ENCODE data around the gene NDEL1.
A peak's percentile ranks its signal among the peaks of the same experiment; 100 is the strongest.
"Not testable (repeated sequence)": the region's sequence is repeated elsewhere in the genome, so short reads cannot be mapped to it uniquely, and the experiment has no call there.

NDEL1 gene, protein sequence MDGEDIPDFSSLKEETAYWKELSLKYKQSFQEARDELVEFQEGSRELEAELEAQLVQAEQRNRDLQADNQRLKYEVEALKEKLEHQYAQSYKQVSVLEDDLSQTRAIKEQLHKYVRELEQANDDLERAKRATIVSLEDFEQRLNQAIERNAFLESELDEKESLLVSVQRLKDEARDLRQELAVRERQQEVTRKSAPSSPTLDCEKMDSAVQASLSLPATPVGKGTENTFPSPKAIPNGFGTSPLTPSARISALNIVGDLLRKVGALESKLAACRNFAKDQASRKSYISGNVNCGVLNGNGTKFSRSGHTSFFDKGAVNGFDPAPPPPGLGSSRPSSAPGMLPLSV

DNA sequence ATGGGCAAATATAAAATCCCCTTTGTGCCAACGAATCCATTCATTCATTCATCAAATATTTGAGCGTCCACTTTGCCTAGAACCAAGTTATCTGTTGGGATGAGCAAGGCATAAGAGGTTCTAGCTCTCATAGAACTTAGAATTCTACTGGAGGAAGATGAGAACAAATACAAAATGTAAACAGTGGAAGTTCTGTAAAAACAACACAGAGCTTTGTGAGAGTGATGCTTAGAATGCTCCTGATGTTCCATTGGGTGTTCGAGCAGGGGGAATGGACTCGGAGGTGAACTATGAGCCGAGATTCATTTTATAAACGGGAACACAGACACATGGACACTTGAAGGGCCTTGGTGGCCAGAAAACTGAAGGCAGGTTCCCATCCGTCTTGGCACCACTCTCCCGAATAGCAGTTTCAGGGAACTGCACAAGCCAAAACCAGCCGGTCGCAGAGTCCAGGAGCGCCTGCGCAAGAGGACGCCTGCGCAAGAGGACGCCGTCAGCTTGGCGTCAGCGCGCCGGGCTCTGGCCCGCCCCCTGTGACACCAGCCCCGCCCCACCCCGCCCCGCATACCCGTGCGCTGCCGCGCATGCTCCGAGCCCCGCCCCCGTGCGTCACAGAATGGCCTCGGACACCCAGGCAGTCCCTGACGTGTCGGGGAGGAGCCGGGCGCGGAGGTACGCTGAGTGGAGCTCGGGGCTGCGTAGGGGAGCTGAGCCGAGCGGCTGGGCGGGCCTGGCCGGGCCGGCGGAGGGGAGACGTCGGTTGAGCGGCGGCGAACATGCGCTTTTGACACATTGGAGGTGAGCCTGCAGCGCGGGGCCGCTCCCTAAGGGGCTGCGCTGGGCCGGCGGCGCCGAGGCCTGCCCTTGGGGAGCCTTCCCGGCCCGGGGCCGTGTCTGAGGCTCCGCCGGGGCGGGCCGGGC is at the start of gene NDEL1:
Gene NDEL1, plus strand, starts transcription at position 640 of the 924 bp plus-strand sequence. CDS start 8,388 bp downstream, outside the sequence.
- DNase-seq = peak; percentile 84

DNA sequence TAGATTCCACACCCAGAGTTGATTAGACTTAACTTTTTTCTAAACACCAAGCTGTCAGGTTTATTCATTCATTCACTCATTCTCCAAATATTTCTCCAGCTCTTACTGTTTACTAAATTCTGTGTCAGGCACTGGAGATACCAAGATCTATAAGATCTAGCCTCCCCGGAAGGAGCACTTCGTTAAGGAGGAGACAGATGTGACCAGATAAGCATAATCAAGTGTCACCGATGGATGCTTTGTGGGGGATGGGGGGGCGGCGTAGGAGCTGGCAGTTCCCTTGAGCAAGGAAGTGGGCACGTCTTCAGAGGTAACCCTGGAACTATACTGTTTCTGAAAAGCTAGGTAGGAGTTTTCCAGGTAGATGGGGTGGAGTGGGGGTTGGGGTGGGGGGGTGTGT is 48.8 kb upstream of the NDEL1 start:
- DNase-seq = no peak

DNA sequence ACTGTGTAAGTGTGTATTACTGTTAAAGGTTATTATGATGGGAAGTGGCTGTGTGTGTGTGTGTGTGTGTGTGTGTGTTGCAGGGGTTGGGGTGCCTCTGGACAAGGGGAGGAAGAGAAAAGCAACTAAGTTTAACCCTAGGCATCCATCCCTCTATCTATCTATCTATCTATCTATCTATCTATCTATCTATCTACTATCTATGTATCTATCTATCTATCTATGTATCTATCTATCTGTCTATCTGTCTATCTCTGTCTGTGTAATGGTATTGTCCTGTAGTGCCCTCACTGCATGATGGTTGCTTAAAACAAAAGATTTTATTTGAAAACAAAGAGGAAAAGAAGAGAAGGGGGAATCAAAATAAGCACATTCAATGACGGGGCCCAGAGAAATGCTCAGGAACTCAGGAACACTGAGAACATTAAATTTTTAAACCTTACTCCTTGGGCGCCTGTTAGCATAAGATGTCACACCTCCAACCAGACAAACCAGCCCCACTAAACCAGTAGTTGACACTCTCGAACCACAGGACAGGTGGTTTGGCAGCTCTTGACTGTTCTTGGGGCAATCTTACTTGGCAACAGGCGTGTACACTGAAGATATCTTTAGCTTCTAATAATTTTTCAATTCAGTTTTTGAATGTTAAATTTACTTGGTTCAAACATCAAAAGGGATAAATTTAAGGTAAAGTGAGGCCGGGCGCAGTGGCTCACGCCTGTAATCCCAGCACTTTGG is 47.6 kb upstream of the NDEL1 start:
- DNase-seq = no peak

DNA sequence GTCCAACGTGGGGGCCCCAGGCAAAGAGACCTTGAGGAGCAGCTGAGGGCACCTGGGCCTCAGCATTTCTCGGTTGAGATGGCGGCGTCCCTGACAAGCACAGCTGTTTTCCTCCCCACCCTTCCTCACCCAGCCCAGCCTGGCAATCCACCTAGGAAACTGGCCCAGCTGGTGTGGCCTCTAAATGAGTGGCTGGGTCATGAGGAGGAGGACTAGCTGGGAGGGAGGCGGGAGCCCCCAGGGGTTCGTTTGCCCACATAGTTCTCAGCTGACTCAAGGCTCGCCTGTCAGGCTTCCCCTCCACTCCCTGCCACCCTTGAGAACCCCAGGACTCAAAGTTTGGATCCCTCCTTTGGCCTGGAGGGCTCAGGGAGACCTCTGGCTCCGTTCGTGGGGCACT is 44.0 kb upstream of the NDEL1 start:
- no peak for DNase-seq

DNA sequence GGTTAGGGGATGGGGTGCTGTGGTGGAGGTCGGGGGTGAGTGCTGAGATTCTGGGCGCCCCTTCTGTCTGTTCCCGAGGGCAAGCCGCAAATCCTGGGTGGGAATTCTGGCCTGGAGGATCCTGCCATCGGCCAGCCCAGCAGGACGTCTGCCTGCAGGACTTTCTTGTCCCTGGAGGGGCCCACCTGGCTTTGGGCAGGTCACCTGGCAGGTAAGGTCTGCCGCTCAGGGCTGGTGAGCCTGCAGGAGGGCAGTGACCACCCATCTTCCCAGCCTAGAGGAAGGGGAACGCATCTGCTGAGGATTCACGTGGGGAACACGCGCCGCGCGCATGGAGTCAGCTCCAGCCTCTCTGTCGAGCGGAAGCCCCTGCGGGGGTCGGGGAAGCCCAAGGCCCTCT is 43.4 kb upstream of the NDEL1 start:
- no peak for DNase-seq

DNA sequence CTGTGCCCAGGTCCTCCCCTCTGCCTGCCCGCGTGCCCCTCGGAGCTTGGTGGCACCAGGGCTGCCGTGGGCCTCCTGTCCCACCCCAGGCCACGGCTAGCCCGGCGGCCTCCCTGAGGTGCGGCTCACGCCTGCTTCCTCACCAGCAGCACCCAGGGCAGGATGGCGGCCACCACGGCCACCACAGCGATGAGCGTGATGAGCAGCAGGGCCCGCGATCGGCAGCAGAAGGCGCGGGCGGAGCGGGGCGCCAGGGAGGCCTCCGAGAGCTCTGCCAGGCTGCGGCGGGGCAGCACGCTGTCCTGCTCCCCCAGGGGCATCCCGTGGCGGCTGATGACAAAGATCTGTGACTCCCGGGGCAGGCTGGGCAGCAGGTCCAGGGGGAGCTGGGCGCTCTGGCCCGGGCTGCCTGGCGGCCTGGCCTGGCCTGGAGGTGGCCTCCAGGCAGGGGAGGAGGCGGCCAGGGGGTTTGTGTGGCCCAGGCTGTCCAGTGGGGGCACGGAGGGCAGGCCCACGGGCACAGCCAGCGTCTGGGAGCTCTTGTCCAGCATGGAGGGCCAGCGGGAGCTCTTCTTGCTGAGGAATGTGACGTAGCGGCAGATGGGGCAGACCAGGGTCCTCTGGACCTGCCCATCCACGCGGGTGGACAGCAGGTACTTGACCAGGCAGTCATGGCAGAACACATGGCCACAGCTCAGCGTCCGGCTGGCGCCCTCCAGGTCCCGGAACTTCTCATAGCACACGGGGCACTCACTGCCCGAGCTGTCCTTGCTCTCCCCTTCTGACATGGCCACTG is 42.8 kb upstream of the NDEL1 start:
- no peak for DNase-seq

DNA sequence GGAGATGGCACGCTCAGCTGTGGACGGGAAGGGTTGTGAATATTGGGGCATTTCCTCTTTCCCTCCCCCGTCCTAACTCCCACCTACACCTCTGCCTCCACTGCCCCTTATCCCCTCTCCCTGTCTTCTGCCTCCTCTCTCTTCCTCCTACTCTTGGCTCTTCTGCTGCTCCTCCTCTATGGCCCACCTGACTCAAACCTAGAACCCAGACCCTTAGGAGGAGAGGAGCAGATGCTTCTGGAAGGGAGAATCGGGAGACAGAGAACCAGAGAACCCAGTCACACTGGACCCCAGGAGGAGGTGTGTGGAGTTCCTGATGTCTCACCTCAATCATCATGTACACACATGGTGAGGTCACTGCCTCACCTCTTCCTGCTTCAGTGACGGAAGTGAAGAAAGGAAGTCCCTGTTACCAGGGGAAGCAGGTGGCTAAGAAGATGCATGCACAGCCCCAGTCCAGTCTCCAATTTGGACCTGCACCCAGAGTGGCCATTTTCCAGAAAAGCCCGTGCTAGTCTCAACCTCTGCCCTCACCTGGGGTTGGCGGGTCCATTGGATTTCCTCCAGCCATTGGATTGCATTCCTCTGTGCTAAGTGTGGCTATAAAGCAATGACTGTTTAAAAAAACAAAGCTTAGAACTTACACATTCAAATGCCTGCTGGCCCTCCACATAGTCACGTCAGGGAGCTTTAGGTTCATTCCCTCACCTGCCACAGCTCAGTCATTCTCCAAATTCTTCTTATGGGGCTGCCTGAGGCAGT is 42.0 kb upstream of the NDEL1 start:
- no peak for DNase-seq

DNA sequence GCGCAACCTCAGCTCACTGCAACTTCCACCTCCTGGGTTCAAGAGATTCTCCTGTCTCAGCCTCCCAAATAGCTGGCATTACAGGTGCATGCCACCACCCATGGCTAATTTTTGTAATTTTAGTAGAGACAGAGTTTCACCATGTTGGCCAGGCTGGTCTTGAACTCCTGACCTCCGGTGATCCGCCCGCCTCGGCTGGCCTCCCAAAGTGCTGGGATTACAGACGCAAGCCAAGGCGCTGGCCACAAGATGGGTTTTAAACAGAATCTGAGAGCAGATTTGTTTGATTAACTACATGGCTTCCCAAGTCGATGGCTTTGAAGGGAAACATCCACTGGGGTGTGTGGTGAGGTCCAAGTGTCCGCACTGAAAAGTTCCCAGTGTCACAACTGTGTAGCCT is 41.2 kb upstream of the NDEL1 start:
- DNase-seq = not testable (repeated sequence)

DNA sequence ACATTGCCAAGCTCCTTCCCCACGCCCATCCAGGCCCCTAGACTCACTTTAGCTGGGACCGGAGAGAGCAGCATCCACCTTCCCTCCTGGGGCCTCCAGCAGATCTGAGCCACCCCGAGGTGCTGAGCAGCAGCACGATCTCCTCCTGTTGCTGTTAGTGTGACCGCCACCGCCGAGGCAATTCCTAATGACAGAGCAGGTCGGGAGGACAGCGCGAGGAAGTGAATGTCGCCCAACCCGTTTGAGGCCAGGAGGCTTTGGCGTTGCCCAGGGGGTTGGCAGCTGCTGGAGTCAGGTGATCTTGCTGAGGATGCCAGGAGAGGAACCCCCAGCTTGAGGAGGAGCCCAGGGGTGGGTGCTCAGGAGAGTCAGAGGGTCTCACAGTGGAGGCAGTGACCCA is 38.0 kb upstream of the NDEL1 start, which contains the start of gene RNF222:
Gene RNF222, minus strand, starts transcription at position 192 of the 400 bp plus-strand sequence. CDS start 4,366 bp downstream, outside the sequence.
- DNase-seq = no peak

DNA sequence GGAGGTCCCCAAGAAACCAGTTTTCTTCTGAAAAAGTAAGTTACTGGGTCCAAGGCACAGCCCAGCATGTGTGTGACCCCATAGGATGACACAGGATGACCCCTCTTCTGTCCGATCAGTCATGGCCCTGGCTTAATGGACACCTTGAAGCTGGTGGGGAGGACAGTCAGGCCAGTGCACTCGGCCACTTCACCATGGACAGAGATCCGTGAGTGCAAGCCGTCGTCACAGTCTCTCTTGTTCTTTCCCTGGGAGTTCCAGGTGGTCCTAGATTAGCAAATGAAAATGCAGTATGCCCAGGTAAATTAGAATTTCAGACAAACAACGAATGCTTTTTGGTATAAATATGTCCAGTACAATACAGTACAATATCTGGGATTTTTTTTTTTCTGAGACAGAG is 36.7 kb upstream of the NDEL1 start:
- no peak for DNase-seq

DNA sequence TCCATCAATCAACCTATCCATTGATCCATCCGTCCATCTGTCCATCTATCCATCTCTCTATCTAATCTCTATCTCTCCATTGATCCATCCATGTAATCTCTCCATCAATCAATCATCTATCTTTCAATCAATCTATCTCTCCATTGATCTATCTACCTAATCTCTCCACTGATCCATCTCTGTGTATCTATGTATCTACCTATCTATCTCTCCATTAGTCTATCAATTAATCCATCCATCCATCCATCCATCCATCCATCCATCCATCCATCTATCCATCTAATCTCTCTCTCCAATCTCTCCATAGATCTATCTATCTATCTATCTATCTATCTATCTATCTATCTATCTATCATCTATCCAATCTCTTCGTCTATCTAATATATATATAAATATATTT is 34.6 kb upstream of the NDEL1 start:
- DNase-seq = no peak

DNA sequence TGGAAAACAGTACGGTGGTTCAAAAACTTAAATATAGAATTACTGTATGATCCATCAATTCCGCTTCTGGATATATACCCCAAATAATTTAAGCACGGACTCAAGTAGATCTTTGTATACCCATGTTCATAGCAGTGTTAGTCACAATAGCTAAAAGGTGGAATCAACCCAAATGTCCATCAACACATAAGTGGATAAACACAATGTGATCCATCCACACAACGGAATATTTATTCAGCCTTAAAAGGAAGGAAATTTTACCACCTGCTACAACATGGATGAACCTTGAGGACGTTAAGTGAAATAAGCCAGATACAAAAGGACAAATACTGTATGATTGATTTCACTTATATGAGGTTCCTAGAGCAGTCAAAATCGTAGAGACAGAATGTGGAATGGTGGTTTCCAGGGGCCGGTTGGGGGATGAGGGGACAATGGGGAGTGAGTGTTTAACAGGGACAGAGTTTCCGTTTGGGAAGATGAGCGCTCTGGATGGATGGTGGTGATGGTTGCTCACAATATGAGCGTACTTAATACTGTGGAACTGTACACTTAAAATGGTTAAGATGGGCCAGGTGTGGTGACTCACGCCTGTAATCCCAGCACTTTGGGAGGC is 32.7 kb upstream of the NDEL1 start:
- DNase-seq = no peak

DNA sequence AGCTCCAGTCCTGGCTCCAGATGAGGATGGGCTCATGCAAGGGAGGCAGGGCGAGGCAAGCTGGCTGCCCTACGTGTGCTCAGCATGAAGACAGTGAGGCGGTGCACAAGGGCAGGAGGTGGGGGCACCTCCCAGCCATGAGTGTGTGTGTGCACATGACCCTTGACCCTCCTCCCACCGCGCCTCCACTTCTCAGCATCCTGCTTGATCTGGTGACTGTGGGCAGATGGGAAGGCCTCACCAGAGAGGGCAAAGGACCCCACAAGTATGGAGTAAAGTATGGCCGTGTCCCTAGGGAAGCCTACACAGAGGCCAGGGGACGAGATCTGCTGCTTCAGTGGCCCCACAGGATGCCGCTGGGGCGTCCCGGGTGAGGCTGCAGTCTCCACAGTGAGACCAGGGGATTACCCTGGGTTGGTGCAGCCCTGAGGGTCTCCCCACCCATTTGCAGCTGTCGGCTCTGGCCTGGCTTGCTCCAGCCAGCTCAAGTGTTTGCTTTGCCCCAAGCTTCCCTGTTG is 30.1 kb upstream of the NDEL1 start:
- no peak for DNase-seq

DNA sequence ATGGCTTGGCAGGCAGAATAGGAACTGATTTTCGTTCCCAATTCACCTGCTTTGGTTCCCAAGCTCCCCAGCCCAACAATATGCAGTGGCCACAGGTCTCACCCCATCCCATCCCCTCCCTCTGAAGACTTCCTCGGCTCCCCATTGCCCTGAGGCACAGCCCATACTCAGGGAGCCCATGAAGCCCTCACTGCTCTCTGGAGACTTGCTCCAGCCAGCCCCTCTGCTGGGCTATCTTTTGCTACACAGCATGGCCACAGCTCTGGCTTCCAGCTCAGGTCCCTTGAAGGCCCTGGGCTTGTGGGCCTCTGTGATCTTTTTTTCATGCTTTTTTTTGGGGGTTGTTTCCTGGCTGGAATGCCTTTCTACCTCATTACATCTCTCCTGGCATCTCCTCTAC is 29.5 kb upstream of the NDEL1 start:
- DNase-seq = no peak

DNA sequence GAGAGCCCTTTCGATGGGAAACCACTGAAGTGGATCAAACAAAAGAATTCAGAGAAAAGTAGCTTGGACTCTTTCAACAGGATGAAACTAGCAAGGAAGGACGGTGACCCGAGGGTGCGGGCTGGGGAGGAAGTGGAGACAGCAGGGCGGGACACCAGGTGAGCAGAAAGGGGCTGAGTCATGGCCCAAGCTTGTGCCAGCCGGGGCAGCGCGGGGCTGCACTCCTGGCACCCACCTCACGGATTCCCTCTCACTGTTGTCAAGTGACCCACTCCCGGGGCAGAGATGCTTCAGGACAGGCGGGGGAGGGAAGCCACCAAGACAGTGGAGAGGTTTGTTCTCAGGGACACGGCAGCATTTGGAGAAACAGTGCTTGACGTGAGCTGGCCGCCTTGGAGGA is 27.3 kb upstream of the NDEL1 start:
- no peak for DNase-seq

DNA sequence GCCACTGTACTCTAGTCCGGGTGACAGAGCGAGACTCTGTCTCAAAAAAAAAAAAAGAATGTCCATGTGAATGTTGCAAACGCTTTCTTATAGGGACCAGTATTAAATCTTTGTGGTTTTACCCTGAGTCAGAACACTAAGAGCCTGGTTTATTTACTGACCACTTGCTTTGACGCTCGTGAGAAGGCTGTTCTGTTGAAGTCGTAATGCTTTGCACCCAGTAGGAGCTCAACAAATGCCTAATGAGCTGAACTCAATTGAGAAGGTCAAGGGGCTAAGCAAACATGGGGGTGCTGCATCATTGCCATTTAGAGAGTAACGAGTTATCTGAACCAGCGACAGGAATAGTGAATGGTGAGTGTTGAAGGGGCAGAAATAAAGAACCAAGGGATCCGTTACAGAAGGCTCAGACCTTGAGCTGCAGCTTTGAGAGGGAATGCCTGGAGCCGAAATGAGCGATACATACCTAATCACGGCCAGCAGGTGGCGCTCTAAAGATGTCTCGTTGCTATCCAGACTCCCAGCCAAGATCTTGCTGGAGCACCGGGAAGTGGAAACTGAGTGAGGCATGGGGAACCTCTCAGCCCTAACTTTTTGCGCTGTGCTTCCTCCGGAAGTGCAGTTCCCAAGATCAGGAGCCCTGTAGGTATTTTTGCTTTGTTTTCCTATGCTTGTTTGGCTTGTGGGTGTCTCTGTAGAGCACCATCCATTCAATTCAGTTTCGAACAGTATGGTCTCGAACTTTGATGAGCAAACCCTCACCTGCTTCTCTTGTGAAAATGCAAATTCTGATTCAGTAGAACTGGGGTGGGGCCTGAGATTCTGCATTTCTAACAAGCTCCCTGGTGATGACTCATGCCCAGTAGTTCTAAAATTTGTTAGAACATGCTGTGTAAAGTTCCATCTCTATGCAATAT is 25.5 kb upstream of the NDEL1 start:
- DNase-seq = peak; percentile 63

DNA sequence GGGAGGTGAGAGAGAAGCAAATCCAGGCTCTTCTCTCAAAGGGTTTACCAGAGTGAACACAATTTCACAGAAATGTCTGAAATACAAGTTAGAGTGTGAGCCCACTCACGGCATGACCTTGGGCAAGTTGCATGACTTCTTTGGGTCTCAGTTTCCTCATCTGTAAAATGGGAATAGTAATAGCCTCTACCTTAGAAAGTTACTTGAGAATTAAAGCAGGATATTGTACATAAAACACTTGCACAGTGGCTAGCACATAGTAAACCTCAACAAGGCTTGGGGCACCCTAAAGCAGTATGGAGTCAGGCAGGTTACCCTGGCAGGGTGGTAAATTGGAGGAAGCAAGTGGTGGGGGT is 24.8 kb upstream of the NDEL1 start:
- DNase-seq = no peak

DNA sequence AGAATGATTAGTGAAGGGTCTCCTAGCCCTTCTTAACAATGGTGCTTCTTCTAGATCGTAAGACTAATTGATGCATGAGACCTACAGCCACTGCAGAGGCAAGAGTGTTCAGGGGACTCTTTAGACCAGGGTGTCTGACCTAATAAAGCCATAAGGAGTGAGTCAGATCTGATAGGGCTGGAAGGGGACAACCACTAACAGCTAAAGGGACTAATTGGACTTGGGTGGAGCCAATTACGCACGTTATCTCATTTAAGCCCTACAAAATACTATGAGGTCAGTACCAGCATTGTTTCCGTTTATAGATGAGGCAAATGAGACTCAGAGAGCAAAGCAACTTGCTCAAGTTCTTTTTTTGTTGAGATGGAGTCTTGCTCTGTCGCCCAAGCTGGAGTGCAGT is 23.6 kb upstream of the NDEL1 start:
- DNase-seq = no peak

DNA sequence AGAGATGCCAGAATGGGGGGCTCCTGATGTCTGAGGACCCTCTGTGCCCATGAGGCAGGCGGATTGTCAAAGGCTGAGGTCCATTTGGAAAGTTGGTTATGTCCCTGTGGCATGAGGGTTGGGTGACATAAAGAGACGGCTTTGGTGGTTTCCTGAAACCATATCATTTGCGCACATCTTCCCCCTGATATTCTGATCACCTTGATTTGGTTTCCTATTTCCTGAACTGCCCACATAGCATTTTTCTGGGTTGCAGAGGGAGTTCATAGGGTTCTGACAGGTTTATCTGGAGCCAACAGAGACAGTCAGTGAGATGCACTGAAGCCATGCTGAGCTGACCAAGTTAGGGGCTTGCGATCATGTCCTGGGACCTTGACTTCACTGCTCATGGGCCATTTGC is 22.4 kb upstream of the NDEL1 start:
- no peak for DNase-seq

DNA sequence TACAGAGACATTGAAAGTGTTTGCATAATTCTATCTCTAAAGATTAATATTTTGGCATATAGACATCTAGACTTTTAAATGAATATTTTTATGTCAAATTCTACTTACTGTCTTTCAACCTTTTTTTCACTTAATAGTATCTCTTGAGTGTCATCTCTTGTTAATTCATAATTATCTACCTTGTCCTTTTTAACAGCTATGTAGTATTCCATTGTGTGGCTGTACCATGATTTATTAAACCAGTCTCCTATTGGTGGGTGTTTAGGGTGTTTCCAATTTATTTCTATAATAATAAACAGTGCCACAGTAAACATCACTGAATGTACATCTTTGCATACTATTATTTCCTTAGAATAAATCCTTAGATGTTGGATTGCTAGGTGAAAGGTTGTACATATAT is 21.7 kb upstream of the NDEL1 start:
- no peak for DNase-seq
